ENCODE results near the gene ZNF668. TPM values are rescaled to one million over a fixed set of nuclear protein-coding genes. Genes with fewer than 3 reads are reported as not detected.

The ZNF668 gene
- total RNA-seq, 1 experiment from 2014 or later, result 16.8 TPM

- Histone ChIP-seq H3K4me2 (ENCODE audit: low read length) (peak within 1 kb of the TSS; percentile 90), H2AFZ (ENCODE audit: low read depth, low read length, poor library complexity, severe bottlenecking) (no peak within 1 kb of the TSS), H3K79me2 (ENCODE audit: insufficient read depth, low read length) (peaks cover 10% of the 10 kb centered on the region; the same call in 1 of the 2 replicates), H3K4me1 (ENCODE audit: control insufficient read depth in 1 of 2, insufficient read depth in 2 of 2, low read length in 2 of 2) (peaks cover 5 to 15% of the 10 kb centered on the region in 2 experiments), H3K27ac (ENCODE audit: low read depth, low read length) (peak within 1 kb of the TSS; percentile 69), H3K9ac (ENCODE audit: low read length) (peak within 1 kb of the TSS; percentile 75), H3K9me2 (ENCODE audit: insufficient read depth) (no peaks in the 10 kb centered on the region), H3K4me3 (replicated peaks in 1 of 2; ENCODE audit: low read depth in 1 of 2, low read length in 2 of 2) (peak within 1 kb of the TSS; percentile 84 to 98), H3K27me3 (ENCODE audit: insufficient read depth, low read length) (no peaks in the 10 kb centered on the region), H4K20me1 (ENCODE audit: insufficient read depth) (no peaks in the 10 kb centered on the region), H3K9me3 (ENCODE audit: control insufficient read depth in 1 of 2, insufficient read depth in 1 of 2, low read depth in 1 of 2, low read length in 2 of 2) (no peaks in the 10 kb centered on the region), H3K36me3 (ENCODE audit: control insufficient read depth in 1 of 2, insufficient read depth in 2 of 2, low read length in 2 of 2) (peaks cover 0 to 3% of the 10 kb centered on the region in 2 experiments; a peak in 1 of 4 replicates)
- intact Hi-C loops (cut with micrococcal nuclease), result loop anchor here (2.0 kb wide), 1 partner anchor 40 kb away; no protein-coding TSS in a partner anchor
- BruUV-seq (replicated peaks), result TSS peak; percentile 86
- ChIA-PET CTCF (interaction anchor here (1.0 kb wide), 1 partner anchor 48 kb away, joined by 4 read pairs; the partner anchor contains the start of gene HSD3B7), POLR2A (interaction anchor here (0.6 to 1.6 kb wide), 4 partner anchors 36 to 353 kb away, joined by 3 to 5 read pairs (median 4); partner anchors contain the start of genes KAT8, ZNF646 and ZNF668), RAD21 (ENCODE audit: low non-redundant PET in 1 of 2, low total read pairs in 2 of 2, uncharacterized antibody in 2 of 2, unreplicated experiment in 2 of 2) (interaction anchor here in 1 of 2 experiments (0.7 kb wide), 2 partner anchors 292 to 410 kb away, joined by 3 to 8 read pairs; no protein-coding TSS in a partner anchor)
- ATAC-seq (peak; percentile 80), DNase-seq (ENCODE audit: low read depth, low spot score) (peak; percentile 89)
- TF ChIP-seq POLR2AphosphoS5 (IDR thresholded peaks at IDR 0.05; ENCODE audit: low read depth, low read length) (peak; percentile 38; the same call in 1 of the 2 replicates), SRF (IDR thresholded peaks at IDR 0.05; ENCODE audit: low read depth) (peak; percentile 98), YY1 (IDR thresholded peaks at IDR 0.05; ENCODE audit: extremely low read depth, insufficient replicate concordance, low read depth, low read length) (peak; percentile 30), EGR1 (IDR thresholded peaks at IDR 0.05; ENCODE audit: low read depth) (peak; percentile 86), EZH2 (IDR thresholded peaks at IDR 0.05) (no peak), SP1 (IDR thresholded peaks at IDR 0.05; ENCODE audit: low read depth) (peak; percentile 17; the same call in 1 of the 2 replicates), CBX3 (IDR thresholded peaks at IDR 0.05; ENCODE audit: low read depth) (peak; percentile 58; the same call in 1 of the 2 replicates), CEBPB (IDR thresholded peaks at IDR 0.05; ENCODE audit: low read depth) (no peak)
- TF ChIP-seq, protein P1, sequence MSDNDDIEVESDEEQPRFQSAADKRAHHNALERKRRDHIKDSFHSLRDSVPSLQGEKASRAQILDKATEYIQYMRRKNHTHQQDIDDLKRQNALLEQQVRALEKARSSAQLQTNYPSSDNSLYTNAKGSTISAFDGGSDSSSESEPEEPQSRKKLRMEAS (IDR thresholded peaks at IDR 0.05), result peak; percentile 97
Observed at GRCh38 chr16:31032736-31033708, 41.0 kb downstream of the ZNF668 start, which contains the start of gene STX4. Gene STX4 (plus strand): TSS chr16:31033558. CDS start chr16:31033806, 248 bp downstream.
